Cerebellar nuclear complex (tissue), 1 donor: Measurements from ENCODE around the gene PCDHA10.
"Not testable (repeated sequence)": the region's sequence is repeated elsewhere in the genome, so short reads cannot be mapped to it uniquely, and the experiment has no call there.

Experiments
- DNase-seq, 2 experiments: peaks; one replicate each; lab custom pipeline; 2025; lab: John Stamatoyannopoulos, UW

PCDHA10 gene

GRCh38 chr5:140840978-140841962, 14.4 kb upstream of the PCDHA10 start, which contains the start of gene PCDHA8:
Gene PCDHA8 (plus strand): TSS chr5:140841187. CDS start chr5:140841322, 135 bp downstream.
- no peak for DNase-seq

GRCh38 chr5:140842798-140843733, 12.6 kb upstream of the PCDHA10 start:
- DNase-seq = no peak

DNA sequence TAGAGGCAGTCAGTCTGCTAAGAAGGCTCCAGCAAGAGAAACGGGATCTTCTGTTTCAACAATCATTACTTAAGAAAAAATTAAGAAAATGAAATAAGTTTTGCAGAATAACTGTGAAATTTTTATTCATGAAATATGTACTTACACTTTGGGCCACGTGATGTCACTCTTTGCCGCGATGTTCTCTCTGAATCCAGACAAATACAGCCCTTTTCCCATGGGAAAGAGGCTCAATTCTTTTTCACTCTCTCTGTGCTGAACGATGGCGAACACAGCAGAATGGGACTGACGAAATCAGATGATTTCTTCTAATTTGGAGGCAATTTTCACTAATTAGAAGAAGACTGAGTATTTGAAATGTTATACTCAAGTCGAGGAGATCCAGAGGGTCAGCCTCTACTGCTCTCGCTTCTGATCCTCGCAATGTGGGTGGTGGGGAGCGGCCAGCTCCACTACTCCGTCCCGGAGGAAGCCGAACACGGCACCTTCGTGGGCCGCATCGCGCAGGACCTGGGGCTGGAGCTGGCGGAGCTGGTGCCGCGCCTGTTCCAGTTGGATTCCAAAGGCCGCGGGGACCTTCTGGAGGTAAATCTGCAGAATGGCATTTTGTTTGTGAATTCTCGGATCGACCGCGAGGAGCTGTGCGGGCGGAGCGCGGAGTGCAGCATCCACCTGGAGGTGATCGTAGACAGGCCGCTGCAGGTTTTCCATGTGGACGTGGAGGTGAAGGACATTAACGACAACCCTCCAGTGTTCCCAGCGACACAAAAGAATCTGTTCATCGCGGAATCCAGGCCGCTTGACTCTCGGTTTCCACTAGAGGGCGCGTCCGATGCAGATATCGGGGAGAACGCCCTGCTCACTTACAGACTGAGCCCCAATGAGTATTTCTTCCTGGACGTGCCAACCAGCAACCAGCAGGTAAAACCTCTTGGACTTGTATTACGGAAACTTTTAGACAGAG, 7.3 kb upstream of the PCDHA10 start, which contains the start of gene PCDHA9:
Gene PCDHA9 (plus strand): TSS at position 244 of the 964 bp plus-strand sequence. CDS start 114 bp downstream, at position 358.
- not testable (repeated sequence) for DNase-seq

DNA sequence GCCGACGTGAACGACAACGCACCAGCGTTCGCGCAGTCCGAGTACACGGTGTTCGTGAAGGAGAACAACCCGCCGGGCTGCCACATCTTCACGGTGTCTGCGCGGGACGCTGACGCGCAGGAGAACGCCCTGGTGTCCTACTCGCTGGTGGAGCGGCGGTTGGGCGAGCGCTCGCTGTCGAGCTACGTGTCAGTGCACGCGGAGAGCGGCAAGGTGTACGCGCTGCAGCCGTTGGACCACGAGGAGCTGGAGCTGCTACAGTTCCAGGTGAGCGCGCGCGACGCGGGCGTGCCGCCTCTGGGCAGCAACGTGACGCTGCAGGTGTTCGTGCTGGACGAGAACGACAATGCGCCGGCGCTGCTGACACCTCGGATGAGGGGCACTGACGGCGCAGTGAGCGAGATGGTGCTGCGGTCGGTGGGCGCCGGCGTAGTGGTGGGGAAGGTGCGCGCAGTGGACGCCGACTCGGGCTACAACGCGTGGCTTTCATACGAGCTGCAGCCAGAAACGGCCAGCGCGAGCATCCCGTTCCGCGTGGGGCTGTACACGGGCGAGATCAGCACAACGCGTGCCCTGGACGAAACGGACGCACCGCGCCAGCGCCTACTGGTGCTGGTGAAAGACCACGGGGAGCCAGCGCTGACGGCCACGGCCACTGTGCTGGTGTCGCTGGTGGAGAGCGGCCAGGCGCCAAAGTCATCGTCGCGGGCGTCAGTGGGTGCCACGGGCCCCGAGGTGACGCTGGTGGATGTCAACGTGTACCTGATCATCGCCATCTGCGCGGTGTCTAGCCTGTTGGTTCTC, 5.7 kb upstream of the PCDHA10 start:
- DNase-seq = not testable (repeated sequence)

GRCh38 chr5:140857177-140857986, 1.7 kb downstream of the PCDHA10 start:
- DNase-seq = no peak

- no peak for DNase-seq
Observed at GRCh38 chr5:140857987-140858240, 2.2 kb downstream of the PCDHA10 start.

DNA sequence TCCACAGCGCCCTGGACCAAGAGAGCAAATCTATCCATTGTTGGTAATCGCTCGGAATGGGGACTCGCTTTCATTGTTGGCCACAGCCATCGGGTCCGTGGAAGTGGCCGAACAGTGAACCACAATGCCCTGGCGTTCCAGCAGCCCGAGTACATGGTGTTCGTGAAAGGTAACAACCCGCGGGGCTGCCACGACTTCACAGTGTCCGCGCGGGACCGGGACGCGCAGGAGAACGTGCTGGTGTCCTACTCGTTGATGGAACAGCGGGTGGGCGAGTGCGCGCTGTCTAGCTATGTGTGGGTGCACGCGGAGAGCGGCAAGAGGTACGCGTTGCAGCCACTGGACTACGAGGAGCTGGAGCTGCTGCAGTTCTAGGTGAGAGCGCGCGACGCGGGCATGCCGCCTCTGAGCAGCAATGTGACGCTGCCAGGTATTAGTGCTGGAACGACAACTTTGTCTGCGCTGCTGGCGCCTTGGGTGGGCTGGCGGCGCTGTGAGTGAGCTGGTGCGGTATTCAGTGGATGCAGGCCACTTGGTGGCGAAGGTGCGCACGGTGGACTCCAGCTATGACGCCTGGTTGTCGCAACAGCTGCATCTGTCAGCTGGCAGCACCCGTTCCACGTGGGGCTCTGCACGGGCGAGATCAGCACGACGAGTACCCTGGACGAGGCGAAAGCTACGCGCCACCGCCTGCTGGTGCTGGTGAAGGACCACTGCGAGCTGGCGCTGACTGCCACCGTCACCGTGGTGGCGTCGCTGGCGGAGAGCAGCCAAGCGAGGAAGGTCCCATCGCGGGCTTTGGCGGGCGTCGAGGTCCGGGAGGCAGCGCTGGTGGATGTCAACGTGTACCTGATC, 7.0 kb downstream of the PCDHA10 start:
- no peak for DNase-seq

DNA sequence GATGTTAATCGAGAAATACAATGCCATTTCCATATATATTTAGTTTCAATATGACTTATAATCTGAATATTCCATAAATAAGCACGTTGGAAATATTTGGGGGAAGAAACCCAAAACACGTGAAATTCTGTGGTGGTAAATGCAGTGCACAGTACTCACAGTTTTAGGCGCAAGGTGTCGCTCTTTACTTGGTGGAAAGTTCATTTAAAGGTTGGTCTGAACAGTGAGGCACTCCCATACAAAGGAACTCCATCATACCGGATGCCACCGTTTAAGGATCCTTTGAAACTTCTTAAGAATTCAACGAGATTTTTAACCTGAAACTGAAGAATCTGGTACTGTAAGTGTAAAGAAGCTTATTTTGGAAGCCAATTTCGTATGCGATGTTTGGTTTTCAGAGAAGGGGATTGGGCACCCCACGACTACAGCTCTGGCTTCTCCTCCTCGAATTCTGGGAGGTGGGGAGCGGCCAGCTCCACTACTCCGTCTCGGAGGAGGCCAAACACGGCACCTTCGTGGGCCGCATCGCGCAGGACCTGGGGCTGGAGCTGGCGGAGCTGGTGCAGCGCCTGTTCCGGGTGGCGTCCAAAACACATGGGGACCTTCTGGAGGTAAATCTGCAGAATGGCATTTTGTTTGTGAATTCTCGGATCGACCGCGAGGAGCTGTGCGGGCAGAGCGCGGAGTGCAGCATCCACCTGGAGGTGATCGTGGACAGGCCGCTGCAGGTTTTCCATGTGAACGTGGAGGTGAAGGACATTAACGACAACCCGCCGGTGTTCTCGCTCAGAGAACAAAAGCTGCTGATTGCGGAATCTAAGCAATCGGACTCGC, 13.2 kb downstream of the PCDHA10 start, which contains the start of gene PCDHA11:
Gene PCDHA11 (plus strand): TSS at position 237 of the 834 bp plus-strand sequence. CDS start 147 bp downstream, at position 384.
- no peak for DNase-seq

GRCh38 chr5:140869555-140869886, 13.8 kb downstream of the PCDHA10 start:
- no peak for DNase-seq

DNA sequence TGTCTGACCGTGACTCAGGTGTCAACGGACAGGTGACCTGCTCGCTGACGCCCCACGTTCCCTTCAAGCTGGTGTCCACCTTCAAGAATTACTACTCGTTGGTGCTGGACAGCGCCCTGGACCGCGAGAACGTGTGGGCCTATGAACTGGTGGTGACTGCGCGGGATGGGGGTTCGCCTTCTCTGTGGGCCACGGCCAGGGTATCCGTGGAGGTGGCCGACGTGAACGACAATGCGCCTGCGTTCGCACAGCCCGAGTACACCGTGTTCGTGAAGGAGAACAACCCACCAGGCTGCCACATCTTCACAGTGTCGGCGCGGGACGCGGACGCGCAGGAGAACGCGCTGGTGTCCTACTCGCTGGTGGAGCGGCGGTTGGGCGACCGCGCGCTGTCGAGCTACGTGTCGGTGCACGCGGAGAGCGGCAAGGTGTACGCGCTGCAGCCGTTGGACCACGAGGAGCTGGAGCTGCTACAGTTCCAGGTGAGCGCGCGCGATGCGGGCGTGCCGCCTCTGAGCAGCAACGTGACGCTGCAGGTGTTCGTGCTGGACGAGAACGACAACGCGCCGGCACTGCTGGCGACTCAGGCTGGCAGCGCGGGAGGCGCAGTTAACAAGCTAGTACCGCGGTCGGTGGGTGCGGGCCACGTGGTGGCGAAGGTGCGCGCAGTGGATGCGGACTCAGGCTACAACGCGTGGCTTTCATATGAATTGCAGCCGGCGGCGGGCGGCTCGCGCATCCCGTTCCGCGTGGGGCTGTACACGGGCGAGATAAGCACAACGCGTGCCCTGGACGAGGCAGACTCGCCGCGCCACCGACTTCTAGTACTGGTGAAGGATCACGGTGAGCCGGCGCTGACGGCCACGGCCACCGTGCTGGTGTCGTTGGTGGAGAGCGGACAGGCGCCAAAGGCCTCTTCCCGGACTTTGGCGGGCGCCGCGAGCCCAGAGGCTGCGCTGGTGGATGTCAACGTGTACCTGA, 14.8 kb downstream of the PCDHA10 start:
- DNase-seq = no peak

- DNase-seq = no peak
Observed at GRCh38 chr5:140875085-140876065, 19.7 kb downstream of the PCDHA10 start, which contains the start of gene PCDHA12. Gene PCDHA12 (plus strand): TSS chr5:140875308. CDS start chr5:140875473, 165 bp downstream.

- DNase-seq = not testable (repeated sequence)
Observed at GRCh38 chr5:140876541-140877261, 21.0 kb downstream of the PCDHA10 start.

- no peak for DNase-seq
Observed at GRCh38 chr5:140877262-140877581, 21.5 kb downstream of the PCDHA10 start.

DNA sequence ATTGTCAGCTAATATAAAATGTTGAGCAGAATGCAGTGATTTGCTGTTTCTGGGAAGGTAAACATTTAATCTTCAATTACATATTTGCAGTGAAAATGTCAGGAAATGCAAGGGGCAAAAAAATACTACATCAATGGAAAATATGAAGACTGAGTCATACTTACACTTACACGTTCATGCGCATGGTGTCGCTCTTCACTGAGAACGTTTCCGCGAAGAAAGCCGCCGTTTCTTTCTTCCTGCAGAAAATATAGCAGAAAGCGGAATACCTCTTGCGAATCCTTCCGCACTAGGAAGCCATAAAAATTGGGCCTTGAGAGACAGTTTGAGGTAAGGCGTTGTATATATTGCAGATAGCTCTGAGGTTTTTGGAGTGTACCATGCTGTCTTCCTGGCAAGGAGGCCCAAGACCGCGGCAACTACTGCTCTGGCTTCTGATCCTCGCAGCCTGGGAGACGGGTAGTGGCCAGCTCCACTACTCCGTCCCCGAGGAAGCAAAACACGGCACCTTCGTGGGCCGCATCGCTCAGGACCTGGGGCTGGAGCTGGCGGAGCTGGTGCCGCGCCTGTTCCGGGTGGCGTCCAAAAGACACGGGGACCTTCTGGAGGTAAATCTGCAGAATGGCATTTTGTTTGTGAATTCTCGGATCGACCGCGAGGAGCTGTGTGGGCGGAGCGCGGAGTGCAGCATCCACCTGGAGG, 26.3 kb downstream of the PCDHA10 start, which contains the start of gene PCDHA13:
Gene PCDHA13 (plus strand): TSS at position 236 of the 702 bp plus-strand sequence. CDS start 145 bp downstream, at position 381.
- DNase-seq = no peak
